AG08396 (cell line): ENCODE measurements around the gene ABLIM2.

Source experiments
- DNase-seq: peaks from one replicate; pipeline ENCODE4 v3.0.0; 2012; ENCODE audit warnings: low spot score, mixed read lengths

Gene ABLIM2

DNA sequence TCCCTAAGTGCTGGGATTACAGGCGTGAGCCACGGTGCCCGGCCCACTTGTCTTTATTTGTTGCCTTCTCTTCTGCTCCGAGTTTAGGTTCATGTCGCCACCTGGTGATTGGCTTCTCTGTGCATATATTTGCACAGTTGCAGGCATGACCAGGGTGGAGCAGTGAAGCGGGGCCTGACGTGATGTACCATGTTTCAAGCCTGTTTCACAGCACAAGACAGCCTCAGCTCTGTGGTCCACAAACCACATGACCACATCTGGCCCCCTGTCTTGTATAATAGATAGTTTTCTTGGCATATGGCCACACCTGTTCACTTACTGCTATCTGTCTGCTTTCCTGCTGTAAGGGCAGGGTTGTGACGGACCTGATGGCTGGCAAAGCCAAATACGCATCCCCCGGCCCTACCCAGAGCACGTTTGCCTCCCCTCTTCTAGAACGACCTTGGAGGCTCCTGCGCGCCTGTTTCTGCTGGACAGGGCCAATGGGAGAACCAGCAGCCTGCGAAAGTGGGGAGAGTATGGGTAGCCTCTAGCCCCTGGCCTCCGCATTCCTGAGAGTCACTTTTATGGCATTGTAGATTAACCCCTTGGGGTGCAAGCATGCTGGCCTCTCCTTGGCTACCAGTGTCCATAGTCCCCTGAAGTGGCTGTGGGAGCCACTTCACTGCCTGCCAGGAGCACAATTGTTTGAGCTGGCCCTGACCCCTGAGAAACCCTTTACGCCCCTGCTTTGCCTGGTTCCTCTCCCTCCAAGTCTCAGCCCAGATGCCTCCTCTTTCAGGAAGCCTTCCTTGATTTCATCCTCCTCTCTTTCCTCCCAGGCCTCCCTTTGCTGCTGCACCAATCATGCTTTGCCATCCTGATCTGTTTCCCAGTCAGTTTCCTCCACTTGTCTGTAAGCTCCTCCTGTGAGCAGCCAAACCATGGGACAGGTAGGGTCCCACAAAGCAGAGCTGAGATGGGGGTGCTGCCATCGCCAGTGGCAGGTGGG is 34.4 kb upstream of the ABLIM2 start:
- DNase-seq: peak; percentile 25

- DNase-seq: peak; percentile 53
These were observed 32.6 kb upstream of the ABLIM2 start for GRCh38 chr4:8191136-8191747.

DNA sequence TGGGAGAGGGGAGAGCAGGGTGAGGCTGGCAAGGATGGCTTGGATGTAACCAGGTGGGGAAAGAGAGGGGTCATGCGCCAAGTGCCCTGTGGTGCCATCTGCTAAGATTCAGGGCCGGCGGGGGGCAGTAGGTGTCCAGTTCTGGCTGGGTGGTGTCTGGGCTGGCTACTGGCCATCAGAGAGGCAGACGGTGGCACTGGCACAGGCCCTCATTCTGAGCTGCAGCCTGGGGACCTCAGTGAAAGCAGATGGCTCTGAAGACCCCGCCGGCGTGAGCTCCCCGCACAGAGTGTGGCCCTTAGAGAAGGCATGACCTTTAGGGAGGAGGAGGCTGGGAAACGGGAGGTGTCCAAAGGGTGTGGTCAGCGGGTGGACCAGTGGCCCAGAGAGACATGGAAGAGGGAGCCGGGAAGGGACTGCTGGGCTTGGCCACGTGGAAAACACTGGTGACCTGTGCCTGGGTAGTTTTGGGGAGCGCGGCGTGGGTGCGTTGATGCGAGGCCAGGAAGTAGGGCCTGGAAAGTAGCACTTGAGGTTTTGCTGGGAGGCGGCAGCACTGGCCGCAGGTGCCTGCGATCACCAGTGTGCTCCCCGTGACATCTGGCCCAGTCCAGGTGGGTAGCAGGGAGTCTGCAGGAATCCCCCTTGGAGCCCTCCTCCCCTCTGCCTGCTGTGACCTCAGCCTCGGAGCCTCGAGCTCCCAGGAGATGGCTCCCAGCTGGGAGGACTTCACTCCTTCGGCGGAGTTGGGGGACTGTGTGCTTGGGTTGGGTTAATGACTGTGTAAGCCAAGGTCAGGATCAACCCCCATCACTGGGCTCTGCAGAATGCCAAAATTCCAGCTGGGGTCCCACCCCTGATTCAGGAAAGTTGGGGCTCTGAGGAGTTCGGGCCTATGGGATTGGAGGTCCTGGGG is 31.2 kb upstream of the ABLIM2 start:
- no peak for DNase-seq

GRCh38 chr4:8188743-8189550 is 30.3 kb upstream of the ABLIM2 start:
- peak; percentile 55 for DNase-seq

- DNase-seq: no peak
These were observed 29.5 kb upstream of the ABLIM2 start for GRCh38 chr4:8188085-8188484.

- DNase-seq: no peak
These were observed 27.3 kb upstream of the ABLIM2 start for GRCh38 chr4:8185930-8186329.

DNA sequence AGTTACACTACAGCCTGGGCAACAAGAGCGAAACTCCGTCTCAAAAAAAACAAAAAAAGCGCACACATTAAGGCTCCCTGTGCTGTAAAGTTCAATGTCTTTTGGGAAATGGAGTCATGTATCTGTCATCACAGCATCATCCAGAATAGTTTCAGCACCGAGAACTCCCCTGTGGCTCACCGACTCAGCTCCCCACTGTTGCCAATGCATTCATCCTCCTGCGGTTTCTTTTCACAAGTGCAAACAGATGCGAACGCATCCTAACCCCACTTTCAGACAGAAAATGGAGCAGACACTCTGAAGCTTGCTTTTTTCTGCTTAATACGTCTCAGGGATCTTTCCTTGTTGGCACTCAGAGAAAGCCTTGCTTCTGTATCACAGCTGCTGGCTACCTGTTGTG is 26.7 kb upstream of the ABLIM2 start:
- peak; percentile 52 for DNase-seq

DNA sequence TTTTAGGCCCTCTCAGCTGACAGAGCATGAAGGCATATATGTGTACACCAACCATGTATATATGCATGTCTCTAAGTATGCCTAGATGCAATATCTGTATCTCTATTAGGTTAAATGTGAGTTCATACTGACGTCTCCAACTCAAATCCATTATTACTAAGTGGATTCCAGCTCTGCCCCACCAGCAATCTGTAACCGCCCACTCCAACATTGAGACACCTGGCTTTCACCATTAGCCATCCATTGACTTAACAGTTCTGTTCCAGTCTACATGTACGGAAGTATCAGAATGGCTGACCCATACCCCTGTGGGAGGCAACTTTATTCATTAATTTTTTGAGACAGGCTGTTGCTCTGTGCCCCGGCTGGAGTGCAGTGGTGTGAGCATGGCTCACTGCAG is 25.4 kb upstream of the ABLIM2 start:
- no peak for DNase-seq

DNA sequence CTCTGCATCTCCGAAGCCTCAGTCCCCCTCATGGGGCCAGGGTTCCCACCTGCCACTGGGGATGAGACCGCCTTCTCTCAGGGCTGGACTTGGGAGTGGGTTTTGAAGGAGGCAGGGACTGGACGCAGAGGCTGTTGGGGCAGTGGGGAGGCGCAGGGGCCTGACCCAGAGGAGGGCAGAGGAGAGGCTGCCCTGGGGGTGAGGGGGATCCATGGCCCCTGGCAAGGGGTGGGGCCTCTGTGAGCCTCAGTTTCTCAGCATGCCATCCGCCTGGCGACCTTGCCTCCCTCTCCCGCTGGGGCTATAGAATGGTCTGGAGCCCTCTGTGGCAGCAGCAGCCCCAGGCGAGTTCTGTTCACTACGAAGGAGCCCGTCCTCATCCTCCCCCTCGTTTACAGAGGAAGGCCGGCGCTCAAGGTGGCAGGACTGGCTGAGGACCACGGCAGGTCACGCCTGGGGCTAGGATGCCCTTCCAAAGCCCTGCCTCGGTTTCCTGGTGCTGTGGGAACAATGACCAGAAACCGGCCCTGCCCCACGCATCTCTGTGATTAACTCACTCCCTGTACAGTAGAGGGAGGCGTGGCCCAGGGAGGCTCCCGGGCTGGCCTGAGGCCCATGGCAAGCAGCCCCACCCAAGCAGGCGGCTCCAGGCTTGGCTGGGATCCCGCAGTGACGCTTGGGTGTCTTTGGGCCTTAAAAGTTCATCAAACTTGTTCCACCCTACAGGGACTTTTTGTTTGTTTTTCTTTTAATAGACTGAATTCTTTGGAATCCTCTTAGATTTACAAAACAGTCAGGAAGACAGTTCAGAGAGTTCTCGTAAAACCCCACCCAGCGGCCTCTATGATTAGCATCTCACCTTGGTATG is 24.5 kb upstream of the ABLIM2 start:
- DNase-seq: peak; percentile 89

- DNase-seq: no peak
These were observed 23.7 kb upstream of the ABLIM2 start for GRCh38 chr4:8182294-8182693.

GRCh38 chr4:8181844-8182243 is 23.2 kb upstream of the ABLIM2 start:
- DNase-seq: no peak

DNA sequence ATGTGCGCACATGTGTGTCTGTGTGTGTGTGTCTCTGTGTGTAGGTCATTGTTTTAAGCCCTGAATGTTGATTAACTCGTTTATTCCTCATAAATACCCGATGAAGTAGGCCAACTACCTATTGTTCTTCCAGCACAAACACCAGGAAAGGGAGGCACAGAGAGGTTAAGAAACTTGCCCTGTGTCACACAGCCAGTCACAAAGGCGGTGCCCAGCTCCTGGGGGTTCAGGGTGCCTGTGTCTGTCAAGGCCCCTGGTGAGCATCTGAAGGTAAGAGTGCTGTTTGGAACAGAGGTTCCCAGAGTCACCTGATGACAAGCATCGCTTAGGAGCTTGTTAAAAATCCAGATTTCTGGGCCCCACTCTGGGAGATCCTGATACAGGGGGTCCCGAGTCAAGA is 22.5 kb upstream of the ABLIM2 start:
- no peak for DNase-seq

DNA sequence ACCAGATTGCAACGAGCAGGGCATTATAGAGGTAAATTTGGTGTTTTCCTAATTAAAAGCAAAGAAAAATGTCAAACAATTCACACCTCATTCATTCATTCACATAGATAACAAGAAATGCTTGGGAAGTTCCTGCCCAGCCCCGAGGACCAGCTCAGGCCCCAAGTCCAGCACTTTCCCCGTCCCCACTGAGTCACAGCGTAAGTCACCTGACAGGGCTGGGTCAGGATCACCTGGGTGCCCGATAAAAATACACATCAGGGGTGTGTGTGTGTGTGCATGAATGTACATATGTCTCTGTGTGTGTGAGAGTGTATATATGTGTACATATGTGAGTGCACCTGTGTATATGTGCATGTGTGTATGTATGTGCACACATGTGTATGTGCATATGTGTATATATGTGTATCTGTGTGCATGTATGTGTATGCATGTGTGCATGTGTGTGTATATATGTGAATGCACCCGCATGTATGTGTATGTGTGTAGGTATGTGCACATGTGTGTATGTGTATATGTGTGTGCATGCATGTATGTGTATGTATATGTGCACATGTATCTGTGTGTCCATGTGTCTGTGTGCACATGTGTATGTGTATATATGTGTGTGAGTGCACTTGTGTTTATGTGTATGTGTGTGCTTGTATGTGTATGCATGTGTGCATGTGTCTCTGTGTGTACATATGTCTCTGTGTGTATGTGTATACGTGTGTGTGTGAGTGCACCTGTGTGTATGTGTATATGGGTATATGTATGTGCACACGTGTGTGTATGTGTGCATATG is 21.9 kb upstream of the ABLIM2 start:
- DNase-seq: no peak

DNA sequence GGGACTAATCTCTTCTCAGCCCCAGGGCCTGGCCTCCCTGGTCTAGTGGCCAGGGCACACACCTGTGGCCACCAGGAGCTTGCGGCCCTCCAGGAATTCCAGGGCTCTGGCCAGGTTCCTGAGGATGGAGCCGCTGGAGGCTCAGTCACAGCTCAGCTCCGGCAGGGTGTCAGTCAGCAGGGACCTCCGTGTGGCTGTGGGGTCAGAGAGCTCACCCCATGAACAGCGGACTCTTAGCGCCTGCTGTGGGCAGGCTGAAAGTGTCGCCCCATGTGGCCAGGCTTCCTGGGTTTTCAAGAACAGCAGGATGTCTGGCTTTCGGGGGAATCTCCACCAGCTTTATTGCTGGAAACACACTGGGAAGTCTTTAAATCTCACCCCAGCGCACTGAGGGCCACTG is 21.2 kb upstream of the ABLIM2 start:
- DNase-seq: no peak

DNA sequence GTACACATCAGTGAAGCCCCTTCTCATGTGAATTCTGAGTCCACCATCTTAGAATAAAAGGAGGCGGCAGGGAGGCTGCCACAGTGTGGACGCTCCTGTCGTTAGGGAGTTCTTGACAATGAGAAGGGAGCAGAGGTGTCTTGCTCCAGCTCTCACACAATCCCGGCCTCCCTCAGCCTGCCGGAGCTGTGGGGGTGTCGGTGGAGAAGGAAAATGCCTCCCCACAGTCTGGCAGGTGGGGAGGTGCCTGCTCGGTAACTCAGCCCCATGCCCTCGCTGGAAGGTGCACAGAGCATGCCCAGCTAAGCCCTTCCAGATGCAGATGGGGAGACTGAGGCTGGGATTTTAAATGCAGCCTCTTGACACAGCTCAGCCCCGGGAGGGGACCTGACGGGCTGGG is 20.5 kb upstream of the ABLIM2 start:
- DNase-seq: no peak

DNA sequence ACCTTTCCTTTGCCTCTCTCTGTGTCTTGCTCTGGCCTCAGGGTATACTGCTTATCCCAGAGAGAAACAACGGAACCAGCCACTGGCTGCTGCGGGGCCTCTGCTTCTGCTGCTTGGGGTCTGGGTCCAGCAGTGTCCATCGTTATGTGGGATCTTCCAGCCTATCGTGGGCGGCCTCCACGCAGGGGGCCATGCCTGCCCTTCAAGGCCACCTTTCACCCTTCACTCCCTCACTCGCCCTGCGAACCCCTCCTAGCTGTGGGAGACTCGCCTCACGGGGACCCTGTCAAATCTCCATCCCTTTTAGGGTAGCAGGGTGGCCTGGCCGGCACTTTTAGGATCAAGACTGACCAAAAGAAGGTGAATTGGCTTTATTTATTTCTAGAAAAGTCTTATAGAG is 19.3 kb upstream of the ABLIM2 start:
- no peak for DNase-seq

DNA sequence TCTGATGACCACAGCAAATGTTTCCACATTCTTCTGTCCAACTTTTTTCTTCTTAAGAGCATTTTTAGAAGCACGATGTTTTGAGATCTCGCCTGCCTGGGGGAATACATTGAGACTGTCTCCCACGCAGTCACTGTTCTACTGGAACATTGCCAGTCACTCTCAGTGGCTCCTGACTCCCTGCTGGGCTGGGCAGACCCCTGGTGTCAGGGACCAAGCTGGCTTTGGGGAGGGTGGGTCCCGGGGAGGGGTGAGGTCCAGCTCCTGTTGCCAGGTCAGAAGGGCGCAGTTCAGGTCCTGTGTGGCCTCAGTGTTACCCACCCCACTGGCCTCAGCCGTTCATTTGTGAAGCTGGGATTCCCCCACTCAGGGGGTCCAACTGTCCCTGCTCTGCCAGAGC is 18.9 kb upstream of the ABLIM2 start:
- DNase-seq: no peak

- peak; percentile 74 for DNase-seq
These were observed 18.2 kb upstream of the ABLIM2 start for GRCh38 chr4:8176547-8177399.

DNA sequence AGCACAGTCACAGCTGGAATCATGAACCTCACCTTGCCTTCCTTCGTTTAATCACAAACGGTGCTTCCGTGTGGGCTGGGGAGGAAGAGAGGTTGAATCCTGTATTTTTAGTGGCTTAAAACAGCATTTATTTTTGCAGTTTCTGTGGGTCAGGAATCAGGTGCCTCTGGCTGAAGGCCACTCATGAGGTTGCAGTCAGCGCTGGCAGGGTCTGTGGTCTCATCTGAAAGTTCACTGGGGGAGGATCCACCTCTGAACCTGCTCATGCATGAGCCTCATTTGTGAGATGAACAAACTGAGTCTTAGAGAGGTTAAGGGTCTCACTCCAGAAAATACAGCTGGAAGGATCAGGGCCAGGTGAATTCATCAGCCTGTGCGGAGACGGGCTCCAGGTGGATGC is 17.1 kb upstream of the ABLIM2 start:
- DNase-seq: no peak
